T-helper 2 cell treated with Interferon-gamma antibody and Interleukin-4, amounts not matched to agents 5 μg/mL and 100 μg/mL, for 36 hours (primary cell): ENCODE data around the gene IL2RG.
A peak's percentile ranks its signal among the peaks of the same experiment; 100 is the strongest.

Experiments
- DNase-seq: peaks from one replicate; pipeline ENCODE4 v3.0.0; 2021; ENCODE audit warnings: low spot score
- H3K27ac Mint-ChIP-seq: one replicate; pipeline ENCODE4 v1.8.0; 2021; ENCODE audit warnings: mild to moderate bottlenecking, mixed read lengths
- H3K27me3 Mint-ChIP-seq: one replicate; pipeline ENCODE4 v1.8.0; 2021; ENCODE audit warnings: low read depth, mixed read lengths
- H3K36me3 Mint-ChIP-seq: one replicate; pipeline ENCODE4 v1.8.0; 2021; ENCODE audit warnings: low read depth, mixed read lengths
- H3K4me1 Mint-ChIP-seq: one replicate; pipeline ENCODE4 v1.8.0; 2021; ENCODE audit warnings: low read depth, mixed read lengths
- H3K4me3 Mint-ChIP-seq: one replicate; pipeline ENCODE4 v1.8.0; 2022; ENCODE audit warnings: mild to moderate bottlenecking, moderate library complexity, mixed read lengths
- H3K9me3 Mint-ChIP-seq: one replicate; pipeline ENCODE4 v1.8.0; 2021; ENCODE audit warnings: mixed read lengths

IL2RG gene

GRCh38 chrX:71111141-71111843 lies at the start of gene IL2RG:
Gene IL2RG, minus strand, starts transcription at chrX:71111577. Its CDS starts 38 bp downstream, at chrX:71111539.
- peak; percentile 81 for DNase-seq
- Mint-ChIP-seq H3K36me3 (peaks cover 51% of the 10 kb centered on the region), H3K9me3 (no peaks in the 10 kb centered on the region), H3K4me3 (peak within 1 kb of the TSS; percentile 94), H3K4me1 (peaks cover 34% of the 10 kb centered on the region), H3K27ac (peak within 1 kb of the TSS; percentile 99), H3K27me3 (no peaks in the 10 kb centered on the region)

- Mint-ChIP-seq H3K9me3 (no peaks in the 10 kb centered on the region), H3K4me3 (no peak overlapping the region), H3K4me1 (peaks cover 2% of the 10 kb centered on the region), H3K36me3 (peaks cover 17% of the 10 kb centered on the region), H3K27me3 (no peaks in the 10 kb centered on the region), H3K27ac (no peak overlapping the region)
- DNase-seq, result no peak
Measured at GRCh38 chrX:71160475-71160874, 49.1 kb upstream of the IL2RG start.

DNA sequence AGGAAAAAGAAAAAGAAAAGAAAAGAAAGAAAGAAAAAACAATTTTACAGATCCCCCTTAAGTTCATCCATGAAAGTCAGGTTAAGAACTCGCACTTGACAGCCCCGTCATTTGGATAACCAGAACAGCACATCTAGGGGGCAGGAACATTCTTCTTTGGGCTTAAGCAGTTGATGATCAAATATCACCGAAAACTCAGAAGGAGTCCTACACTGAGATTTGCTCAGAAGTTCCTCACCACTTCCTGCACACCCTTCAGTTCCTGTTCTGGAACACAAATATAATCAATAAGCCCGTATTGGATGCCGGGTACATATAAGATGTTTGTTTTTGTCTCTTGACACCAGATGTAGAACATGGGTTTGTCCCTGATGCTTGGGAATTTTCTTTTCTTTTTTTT lies 48.0 kb upstream of the IL2RG start:
- Mint-ChIP-seq H3K36me3 (peaks cover 17% of the 10 kb centered on the region), H3K4me1 (peaks cover 2% of the 10 kb centered on the region), H3K27me3 (no peaks in the 10 kb centered on the region), H3K9me3 (no peaks in the 10 kb centered on the region), H3K4me3 (no peak overlapping the region), H3K27ac (no peak overlapping the region)
- no peak for DNase-seq

DNA sequence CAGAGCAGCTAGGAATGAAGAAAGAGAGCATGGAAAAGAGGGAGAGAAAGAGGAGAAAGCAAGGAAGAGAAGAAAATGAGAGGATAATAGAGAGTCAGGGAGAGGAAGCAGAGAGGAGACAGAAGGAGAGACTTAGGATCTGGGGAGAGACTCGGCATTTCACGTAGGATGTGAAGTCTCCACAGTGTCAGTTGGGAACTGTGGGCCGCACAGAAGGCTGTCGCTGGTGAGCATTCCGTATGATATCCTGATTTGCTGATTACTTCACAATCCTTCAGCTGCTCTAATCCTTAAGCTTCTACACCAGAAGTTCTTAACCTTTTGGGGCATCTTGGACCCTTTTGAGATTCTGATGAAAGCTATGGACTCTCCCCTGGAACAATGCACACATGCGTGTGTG lies 47.2 kb upstream of the IL2RG start:
- peaks cover 17% of the 10 kb centered on the region for H3K36me3 Mint-ChIP-seq
- no peak for DNase-seq
- no peaks in the 10 kb centered on the region for H3K9me3 Mint-ChIP-seq
- no peak overlapping the region for H3K4me3 Mint-ChIP-seq
- H3K27me3 Mint-ChIP-seq, result no peaks in the 10 kb centered on the region
- H3K27ac Mint-ChIP-seq, result no peak overlapping the region
- H3K4me1 Mint-ChIP-seq, result peaks cover 2% of the 10 kb centered on the region

DNA sequence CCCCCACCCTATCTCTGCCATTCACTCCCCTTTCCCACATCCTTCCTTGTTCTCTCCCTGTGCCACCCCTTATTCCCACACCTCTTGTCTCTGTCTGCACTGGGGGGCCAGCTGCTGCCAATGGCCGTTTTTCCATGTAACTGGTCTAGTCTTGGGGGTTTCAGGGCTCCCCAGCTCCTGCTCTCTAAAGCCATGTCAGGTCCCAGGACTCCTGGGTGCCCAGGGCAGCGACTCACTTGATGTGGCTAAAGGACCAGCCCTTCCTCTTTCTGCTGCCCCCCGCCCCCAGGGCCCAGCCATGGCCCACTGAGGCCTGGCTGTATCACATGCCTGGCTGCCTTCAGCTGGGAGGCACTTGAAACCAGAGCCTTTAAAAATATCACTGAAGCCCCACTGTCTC lies 43.3 kb upstream of the IL2RG start:
- peaks cover 11% of the 10 kb centered on the region for H3K36me3 Mint-ChIP-seq
- no peak for DNase-seq
- no peaks in the 10 kb centered on the region for H3K27me3 Mint-ChIP-seq
- H3K4me1 Mint-ChIP-seq, result peaks cover 2% of the 10 kb centered on the region
- H3K27ac Mint-ChIP-seq, result no peak overlapping the region
- H3K4me3 Mint-ChIP-seq, result no peak overlapping the region
- no peaks in the 10 kb centered on the region for H3K9me3 Mint-ChIP-seq

GRCh38 chrX:71154196-71154595 lies 42.8 kb upstream of the IL2RG start:
- H3K9me3 Mint-ChIP-seq, result no peaks in the 10 kb centered on the region
- no peak for DNase-seq
- H3K27me3 Mint-ChIP-seq, result no peaks in the 10 kb centered on the region
- peaks cover 2% of the 10 kb centered on the region for H3K4me1 Mint-ChIP-seq
- peaks cover 9% of the 10 kb centered on the region for H3K36me3 Mint-ChIP-seq
- no peak overlapping the region for H3K4me3 Mint-ChIP-seq
- H3K27ac Mint-ChIP-seq, result no peak overlapping the region

DNA sequence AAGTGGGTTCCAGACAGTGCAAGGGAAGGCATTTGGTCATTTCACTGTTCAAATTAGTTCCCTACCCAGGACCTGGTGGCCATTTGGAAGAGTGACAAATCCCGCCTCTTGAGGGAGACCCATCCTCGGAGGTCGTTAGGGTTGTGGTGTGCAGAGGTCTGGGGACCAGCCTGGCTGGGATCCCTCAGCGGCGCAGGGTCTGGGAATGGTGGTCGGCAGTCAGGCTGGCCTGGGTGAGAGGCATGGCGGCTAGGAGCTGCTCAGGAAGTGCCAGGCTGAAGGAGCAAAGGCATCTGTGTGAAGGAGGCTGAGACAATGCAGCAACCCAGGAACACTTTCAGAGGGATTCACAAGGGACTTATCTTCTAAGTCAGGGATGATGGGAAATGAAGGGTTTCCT lies 40.0 kb upstream of the IL2RG start:
- H3K9me3 Mint-ChIP-seq, result no peaks in the 10 kb centered on the region
- peaks cover 3% of the 10 kb centered on the region for H3K36me3 Mint-ChIP-seq
- no peak overlapping the region for H3K27ac Mint-ChIP-seq
- no peak overlapping the region for H3K4me3 Mint-ChIP-seq
- no peak for DNase-seq
- peaks cover 2% of the 10 kb centered on the region for H3K4me1 Mint-ChIP-seq
- H3K27me3 Mint-ChIP-seq, result no peaks in the 10 kb centered on the region

DNA sequence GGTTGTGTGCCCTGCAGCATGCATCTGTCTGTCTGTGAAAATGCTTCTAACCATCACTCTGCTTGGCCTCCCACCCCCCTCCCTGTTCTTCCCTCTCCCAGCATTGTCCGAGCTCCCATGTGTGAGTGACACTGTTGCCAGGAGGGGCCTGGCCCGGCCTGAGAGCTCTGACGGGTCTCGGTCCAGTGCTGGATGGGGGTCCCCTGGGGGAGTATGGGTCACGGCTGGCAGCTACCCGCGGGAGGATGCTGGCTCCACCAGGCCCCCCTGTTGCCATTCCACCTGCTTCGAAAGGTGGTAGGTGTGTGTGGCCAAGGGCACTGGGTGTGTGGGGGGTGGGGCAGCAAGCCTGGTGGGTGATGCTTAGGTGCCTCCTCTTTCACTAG lies 36.9 kb upstream of the IL2RG start:
- H3K4me3 Mint-ChIP-seq, result no peak overlapping the region
- peaks cover 4% of the 10 kb centered on the region for H3K4me1 Mint-ChIP-seq
- H3K27ac Mint-ChIP-seq, result no peak overlapping the region

GRCh38 chrX:71147496-71148277 lies 36.3 kb upstream of the IL2RG start:
- no peak overlapping the region for H3K4me3 Mint-ChIP-seq
- H3K27me3 Mint-ChIP-seq, result no peaks in the 10 kb centered on the region
- H3K27ac Mint-ChIP-seq, result no peak overlapping the region
- peaks cover 4% of the 10 kb centered on the region for H3K36me3 Mint-ChIP-seq
- no peak for DNase-seq
- H3K4me1 Mint-ChIP-seq, result peaks cover 4% of the 10 kb centered on the region
- H3K9me3 Mint-ChIP-seq, result no peaks in the 10 kb centered on the region

More for the DNA sequence above, 36.9 kb upstream of the IL2RG start:
- peaks cover 4% of the 10 kb centered on the region for H3K36me3 Mint-ChIP-seq
- H3K27me3 Mint-ChIP-seq, result no peaks in the 10 kb centered on the region
- H3K9me3 Mint-ChIP-seq, result no peaks in the 10 kb centered on the region
- DNase-seq, result no peak

- H3K4me1 Mint-ChIP-seq, result peaks cover 7% of the 10 kb centered on the region
- DNase-seq, result no peak
- no peaks in the 10 kb centered on the region for H3K27me3 Mint-ChIP-seq
- H3K9me3 Mint-ChIP-seq, result no peaks in the 10 kb centered on the region
- no peak within 1 kb of the TSS for H3K4me3 Mint-ChIP-seq
- H3K27ac Mint-ChIP-seq, result no peak within 1 kb of the TSS
- peaks cover 6% of the 10 kb centered on the region for H3K36me3 Mint-ChIP-seq
Measured at GRCh38 chrX:71144651-71145050, 33.3 kb upstream of the IL2RG start, which contains the start of gene NLGN3. Gene NLGN3, plus strand, starts transcription at chrX:71144841. Its CDS starts 2,909 bp downstream, at chrX:71147750.

DNA sequence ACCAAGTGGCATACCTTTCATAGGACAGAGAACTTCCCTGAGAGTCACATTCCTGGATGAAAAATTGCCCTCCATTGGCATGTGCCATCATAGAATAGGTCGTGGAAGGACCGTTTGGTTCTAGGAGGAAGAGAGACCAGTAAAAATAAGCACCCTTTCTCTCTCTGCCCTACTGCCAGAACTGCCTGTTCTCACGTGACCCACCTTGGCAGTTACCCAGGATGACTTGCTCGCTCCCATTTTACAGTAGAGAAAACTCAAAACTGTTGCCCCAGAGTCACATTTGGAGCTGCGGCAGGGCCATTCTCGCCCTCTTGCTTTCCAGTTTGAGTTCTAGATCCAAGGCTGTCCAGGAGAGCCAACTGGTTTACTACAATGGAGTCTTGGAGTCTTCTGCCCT lies 32.1 kb upstream of the IL2RG start:
- Mint-ChIP-seq H3K9me3 (no peaks in the 10 kb centered on the region), H3K4me3 (no peak overlapping the region), H3K27me3 (no peaks in the 10 kb centered on the region), H3K36me3 (peaks cover 14% of the 10 kb centered on the region), H3K27ac (no peak overlapping the region), H3K4me1 (peaks cover 7% of the 10 kb centered on the region)
- DNase-seq, result no peak

DNA sequence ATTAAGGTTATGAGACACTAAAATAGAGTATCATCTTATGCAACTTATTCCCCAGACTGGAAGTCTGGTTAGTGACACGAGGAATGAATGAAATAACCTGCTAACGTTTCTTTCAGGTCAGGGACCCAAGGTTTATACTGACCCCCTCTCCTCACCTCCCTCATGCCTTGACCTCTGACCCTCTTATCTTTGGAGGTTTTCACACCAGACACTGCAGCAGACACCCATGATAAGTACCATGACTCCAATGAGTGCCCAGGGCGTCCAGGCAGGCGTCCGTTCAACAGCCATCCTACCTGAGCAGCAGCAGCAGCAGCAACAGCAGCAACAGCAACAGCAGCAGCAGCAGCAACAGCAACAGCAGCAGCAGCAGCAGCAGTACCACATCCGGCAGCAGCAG lies 29.1 kb upstream of the IL2RG start:
- no peaks in the 10 kb centered on the region for H3K27me3 Mint-ChIP-seq
- no peaks in the 10 kb centered on the region for H3K9me3 Mint-ChIP-seq
- peaks cover 3% of the 10 kb centered on the region for H3K4me1 Mint-ChIP-seq
- DNase-seq, result no peak
- no peak overlapping the region for H3K4me3 Mint-ChIP-seq
- peaks cover 37% of the 10 kb centered on the region for H3K36me3 Mint-ChIP-seq
- no peak overlapping the region for H3K27ac Mint-ChIP-seq

DNA sequence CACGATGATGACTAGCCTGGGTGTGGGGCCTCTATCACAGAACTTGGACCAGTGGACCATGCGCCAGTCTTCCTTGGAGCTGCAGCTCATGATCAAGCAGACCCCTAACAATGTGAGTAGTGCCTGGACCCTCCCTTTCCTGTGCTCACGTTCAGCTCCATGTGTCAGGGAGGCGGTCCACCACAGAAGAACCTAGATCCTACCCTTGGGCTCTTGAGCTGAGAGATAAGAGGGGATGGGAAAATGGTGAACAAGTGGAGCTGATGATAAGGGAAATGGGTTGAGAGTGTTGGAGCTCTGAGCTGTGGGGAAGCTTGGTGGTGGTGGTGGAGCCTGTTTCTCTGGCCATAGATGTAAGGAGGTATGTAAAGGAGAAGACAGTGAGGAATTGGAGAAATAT lies 20.1 kb upstream of the IL2RG start:
- DNase-seq, result no peak
- H3K4me1 Mint-ChIP-seq, result peaks cover 13% of the 10 kb centered on the region
- no peaks in the 10 kb centered on the region for H3K27me3 Mint-ChIP-seq
- peak overlapping the region; percentile 31 for H3K27ac Mint-ChIP-seq
- H3K4me3 Mint-ChIP-seq, result no peak overlapping the region
- no peaks in the 10 kb centered on the region for H3K9me3 Mint-ChIP-seq
- peaks cover 60% of the 10 kb centered on the region for H3K36me3 Mint-ChIP-seq

GRCh38 chrX:71128915-71129765 lies 17.8 kb upstream of the IL2RG start:
- Mint-ChIP-seq H3K27me3 (no peaks in the 10 kb centered on the region), H3K27ac (peak overlapping the region; percentile 80), H3K4me3 (peak overlapping the region; percentile 63), H3K36me3 (peaks cover 59% of the 10 kb centered on the region), H3K9me3 (no peaks in the 10 kb centered on the region), H3K4me1 (peaks cover 13% of the 10 kb centered on the region)
- peak; percentile 28 for DNase-seq
